HUES48 (cell line): ENCODE measurements around the gene DMBT1.

Experiments
- H3K27ac ChIP-seq: one replicate; pipeline ENCODE4 v1.7.0; 2013; ENCODE audit warnings: low read depth, low read length, inconsistent platforms
- H3K27me3 ChIP-seq: 2 replicates; pipeline ENCODE4 v1.6.1; 2013; ENCODE audit warnings: mild to moderate bottlenecking, low read length; ENCODE audit not compliant: control insufficient read depth, insufficient read depth
- H3K36me3 ChIP-seq: 2 replicates; pipeline ENCODE4 v1.6.1; 2013; ENCODE audit warnings: low read length; ENCODE audit not compliant: control insufficient read depth, insufficient read depth
- H3K4me1 ChIP-seq: 2 replicates; pipeline ENCODE4 v1.6.1; 2013; ENCODE audit warnings: mild to moderate bottlenecking, low read length; ENCODE audit not compliant: control insufficient read depth, insufficient read depth
- H3K4me3 ChIP-seq: 2 replicates; pipeline ENCODE4 v1.5.1; 2013; ENCODE audit warnings: mild to moderate bottlenecking, low read depth, low read length
- H3K9ac ChIP-seq: 2 replicates; pipeline ENCODE4 v1.6.1; 2013; ENCODE audit warnings: mild to moderate bottlenecking, low read depth, low read length, moderate library complexity
- H3K9me3 ChIP-seq: 2 replicates; pipeline ENCODE4 v1.6.1; 2013; ENCODE audit warnings: low read length; ENCODE audit not compliant: control insufficient read depth, insufficient read depth

Gene DMBT1

DNA sequence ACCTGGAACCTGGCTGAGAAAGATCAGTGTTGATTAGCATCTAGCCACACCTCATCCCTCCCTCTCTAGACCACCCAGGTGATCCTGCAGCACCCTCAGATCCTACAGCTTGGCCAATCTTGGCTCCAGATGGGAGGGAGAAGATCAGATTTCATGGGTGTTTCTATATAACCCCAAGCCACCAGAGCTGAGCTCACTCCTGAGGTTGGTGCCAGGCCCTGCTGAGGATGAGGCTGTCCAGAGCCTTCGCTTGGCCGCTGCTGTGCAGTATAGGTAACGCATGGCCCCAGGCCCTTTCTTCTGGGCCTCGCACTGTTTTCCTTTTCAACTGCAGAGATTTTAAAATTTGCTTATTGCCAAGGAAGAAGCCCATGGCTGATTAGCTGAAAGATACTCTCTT is 112.1 kb downstream of the DMBT1 start:
- H3K4me1 ChIP-seq = no peaks in the 10 kb centered on the region
- H3K36me3 ChIP-seq = no peaks in the 10 kb centered on the region
- H3K27me3 ChIP-seq = no peaks in the 10 kb centered on the region
- H3K4me3 ChIP-seq = no peak overlapping the region
- H3K27ac ChIP-seq = no peak overlapping the region
- no peaks in the 10 kb centered on the region for H3K9me3 ChIP-seq
- H3K9ac ChIP-seq = no peak overlapping the region

GRCh38 chr10:122673269-122673668 is 112.7 kb downstream of the DMBT1 start:
- Histone ChIP-seq H3K4me3 (no peak overlapping the region), H3K36me3 (no peaks in the 10 kb centered on the region), H3K27ac (no peak overlapping the region), H3K9me3 (no peaks in the 10 kb centered on the region), H3K9ac (no peak overlapping the region), H3K27me3 (no peaks in the 10 kb centered on the region), H3K4me1 (no peaks in the 10 kb centered on the region)

DNA sequence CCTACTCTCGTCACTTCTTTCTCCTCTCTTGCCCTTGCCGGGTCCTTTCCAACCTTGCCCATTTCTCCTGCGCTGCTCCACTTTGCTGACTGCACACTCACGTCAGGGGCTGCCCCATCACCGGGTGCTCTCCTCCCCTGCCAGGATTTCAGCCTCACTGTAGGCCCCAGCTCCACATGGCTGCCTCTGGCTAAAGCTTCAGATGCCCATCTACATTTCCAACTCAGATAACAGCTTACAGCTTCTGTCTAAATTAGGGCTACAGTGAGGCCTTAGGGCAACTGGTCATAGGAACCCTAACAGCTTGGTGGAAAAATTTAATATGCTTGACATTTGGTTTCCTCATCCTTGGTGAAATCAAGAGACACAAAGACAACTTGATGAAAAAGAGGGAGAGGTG is 113.2 kb downstream of the DMBT1 start:
- Histone ChIP-seq H3K4me1 (no peaks in the 10 kb centered on the region), H3K27ac (no peak overlapping the region), H3K4me3 (no peak overlapping the region), H3K36me3 (no peaks in the 10 kb centered on the region), H3K9ac (no peak overlapping the region), H3K27me3 (no peaks in the 10 kb centered on the region), H3K9me3 (no peaks in the 10 kb centered on the region)

DNA sequence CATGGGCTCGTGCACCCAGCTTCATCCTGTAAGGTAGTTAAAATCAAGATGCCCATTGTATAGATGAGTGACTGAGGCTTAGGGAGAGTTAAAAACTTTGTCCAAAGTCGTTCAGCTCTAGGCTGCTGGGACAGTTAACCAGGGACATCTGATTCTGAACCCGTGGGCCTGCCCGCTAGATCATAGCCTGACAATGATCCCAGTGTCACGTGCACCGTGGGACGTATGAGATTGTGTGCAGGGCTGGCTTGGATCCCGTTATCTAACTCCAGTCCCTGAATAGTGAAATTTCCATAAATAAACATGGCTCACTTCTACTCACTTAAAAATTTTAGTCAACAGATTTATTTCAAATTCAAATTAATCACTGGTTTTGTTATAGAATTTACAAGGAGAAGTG is 114.2 kb downstream of the DMBT1 start:
- Histone ChIP-seq H3K27me3 (no peaks in the 10 kb centered on the region), H3K9me3 (no peaks in the 10 kb centered on the region), H3K27ac (no peak overlapping the region), H3K4me3 (no peak overlapping the region), H3K9ac (no peak overlapping the region), H3K36me3 (no peaks in the 10 kb centered on the region), H3K4me1 (no peaks in the 10 kb centered on the region)

DNA sequence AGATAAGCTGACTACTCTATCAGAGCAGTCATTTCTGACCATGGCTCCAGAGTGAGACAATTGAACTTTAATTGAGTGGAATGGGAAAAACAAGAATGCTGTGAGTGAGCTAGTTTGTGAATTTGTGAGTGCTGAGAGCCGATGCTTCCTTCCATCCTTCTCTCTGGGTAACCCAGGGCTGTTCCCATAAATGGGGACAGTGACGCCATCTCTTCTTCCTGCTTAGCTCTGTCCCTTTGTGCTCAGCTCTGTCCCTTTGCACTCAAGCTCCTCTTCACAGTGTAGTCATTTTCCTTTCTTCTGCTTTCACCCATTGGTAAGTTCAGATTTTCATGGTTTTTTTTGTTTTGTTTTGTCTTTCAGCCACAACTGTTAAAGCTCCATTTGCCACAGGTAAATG is 114.7 kb downstream of the DMBT1 start:
- Histone ChIP-seq H3K4me1 (no peaks in the 10 kb centered on the region), H3K4me3 (no peak overlapping the region), H3K27ac (no peak overlapping the region), H3K9ac (no peak overlapping the region), H3K27me3 (no peaks in the 10 kb centered on the region), H3K9me3 (no peaks in the 10 kb centered on the region), H3K36me3 (no peaks in the 10 kb centered on the region)

- no peaks in the 10 kb centered on the region for H3K36me3 ChIP-seq
- H3K9ac ChIP-seq = no peak overlapping the region
- H3K4me3 ChIP-seq = no peak overlapping the region
- no peaks in the 10 kb centered on the region for H3K27me3 ChIP-seq
- no peaks in the 10 kb centered on the region for H3K9me3 ChIP-seq
- H3K4me1 ChIP-seq = no peaks in the 10 kb centered on the region
- no peak overlapping the region for H3K27ac ChIP-seq
Observed at GRCh38 chr10:122678266-122678665, 117.7 kb downstream of the DMBT1 start.

DNA sequence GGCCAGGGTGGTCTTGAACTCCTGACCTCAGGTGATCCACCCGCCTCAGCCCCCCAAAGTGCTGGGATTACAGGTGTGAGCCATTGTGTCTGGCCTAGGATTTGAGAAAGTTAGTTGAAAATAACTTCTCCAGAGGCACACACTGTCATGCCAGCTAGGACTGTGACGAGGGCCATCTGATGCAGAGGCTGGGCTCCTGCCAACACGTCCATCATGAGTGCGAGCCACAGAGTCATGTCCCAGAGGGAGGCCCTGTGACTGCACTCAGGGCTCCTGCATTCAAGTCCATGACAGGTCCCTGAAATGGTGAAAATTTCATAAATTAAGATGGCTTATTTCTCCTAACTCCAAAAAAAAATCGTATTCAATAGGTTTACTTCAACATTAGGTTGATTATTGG is 122.0 kb downstream of the DMBT1 start:
- Histone ChIP-seq H3K27ac (no peak overlapping the region), H3K4me1 (no peaks in the 10 kb centered on the region), H3K27me3 (no peaks in the 10 kb centered on the region), H3K9ac (no peak overlapping the region), H3K36me3 (no peaks in the 10 kb centered on the region), H3K9me3 (no peaks in the 10 kb centered on the region), H3K4me3 (no peak overlapping the region)

GRCh38 chr10:122688293-122688989 is 127.9 kb downstream of the DMBT1 start:
- no peak overlapping the region for H3K27ac ChIP-seq
- H3K9me3 ChIP-seq = no peaks in the 10 kb centered on the region
- no peaks in the 10 kb centered on the region for H3K36me3 ChIP-seq
- no peaks in the 10 kb centered on the region for H3K4me1 ChIP-seq
- no peak overlapping the region for H3K9ac ChIP-seq
- H3K4me3 ChIP-seq = no peak overlapping the region
- H3K27me3 ChIP-seq = no peaks in the 10 kb centered on the region

DNA sequence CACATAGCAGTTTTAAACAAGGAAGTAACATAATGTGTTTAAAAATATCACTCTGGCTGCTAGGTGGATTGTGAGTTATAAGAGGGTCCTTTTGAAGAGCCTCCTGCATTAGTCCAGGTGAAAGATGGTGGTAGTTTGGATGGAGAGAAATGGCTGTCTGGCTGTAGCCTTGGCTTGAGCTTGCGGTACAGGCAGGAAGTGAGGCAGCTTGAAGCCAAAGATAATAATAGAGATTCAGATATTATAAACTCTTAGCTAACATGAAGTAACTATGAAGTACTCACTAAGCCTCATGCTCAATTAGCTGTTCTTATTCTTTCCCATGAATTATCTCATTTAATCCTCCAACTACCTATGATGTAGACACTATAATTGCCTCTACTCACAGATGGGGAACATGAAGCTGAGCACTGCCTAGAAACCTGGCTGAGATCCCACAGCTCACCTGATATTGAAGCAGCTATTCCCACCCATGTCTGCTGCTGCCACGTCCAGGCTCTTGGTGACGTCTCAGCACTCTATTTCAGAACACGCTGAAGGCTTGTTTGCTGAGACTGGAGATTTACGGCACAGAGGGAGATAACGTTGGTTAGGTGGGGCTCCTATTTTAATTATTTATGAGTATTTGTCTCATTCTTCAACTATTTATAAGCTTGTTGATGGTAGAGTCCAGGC is 128.7 kb downstream of the DMBT1 start:
- Histone ChIP-seq H3K27me3 (no peaks in the 10 kb centered on the region), H3K9me3 (no peaks in the 10 kb centered on the region), H3K36me3 (no peaks in the 10 kb centered on the region), H3K4me1 (no peaks in the 10 kb centered on the region), H3K9ac (no peak overlapping the region), H3K4me3 (no peak overlapping the region), H3K27ac (no peak overlapping the region)

GRCh38 chr10:122692744-122693143 is 132.2 kb downstream of the DMBT1 start:
- H3K27me3 ChIP-seq = no peaks in the 10 kb centered on the region
- no peak overlapping the region for H3K27ac ChIP-seq
- no peak overlapping the region for H3K4me3 ChIP-seq
- no peaks in the 10 kb centered on the region for H3K4me1 ChIP-seq
- no peak overlapping the region for H3K9ac ChIP-seq
- no peaks in the 10 kb centered on the region for H3K9me3 ChIP-seq
- H3K36me3 ChIP-seq = no peaks in the 10 kb centered on the region
